H1 (cell line): ENCODE measurements around the gene NOP9. TPM values are rescaled to one million over a fixed set of nuclear protein-coding genes. Genes with fewer than 3 reads are reported as not detected.

ENCODE experiments used
- CTCF ChIA-PET: fragments of 300-600 bp; sonication (Branson Sonifier 250); formaldehyde crosslinking; loops from one replicate; lab custom pipeline; 2021; ENCODE audit not compliant: partially characterized antibody; lab: Charles Lee
- POLR2A ChIA-PET: fragments of 300-600 bp; sonication (Branson Sonifier 250); formaldehyde crosslinking; loops from one replicate; lab custom pipeline; 2021; ENCODE audit warnings: inconsistent platforms; ENCODE audit not compliant: partially characterized antibody; lab: Charles Lee
- DNase-seq, 2 experiments: peaks; one replicate each; pipeline versions ENCODE4 v3.0.0 to v3.0.0-alpha.2; 2010 to 2022; ENCODE audit warnings: low spot score in 2 of 2, low read depth in 1 of 2, mixed read lengths in 1 of 2
- FAIRE-seq: peaks from 2 replicates; lab custom pipeline; 2011; peaks lifted over from hg19 to GRCh38; lab: Jason Lieb, UNC
- H2AFZ ChIP-seq: 2 replicates; pipeline ENCODE4 v1.8.1; 2012; ENCODE audit warnings: low read length, inconsistent platforms
- H2AK5ac ChIP-seq: 2 replicates; pipeline ENCODE4 v1.6.1; 2013; ENCODE audit warnings: low read depth, low read length
- H2BK120ac ChIP-seq: replicated peaks from 2 replicates; pipeline ENCODE3; 2013; ENCODE audit warnings: low read depth, low read length, inconsistent platforms
- H2BK12ac ChIP-seq: 2 replicates; pipeline ENCODE4 v1.6.1; 2013; ENCODE audit warnings: low read depth, low read length
- H2BK15ac ChIP-seq: 2 replicates; pipeline ENCODE4 v1.6.1; 2013; ENCODE audit warnings: low read length
- H2BK20ac ChIP-seq: 2 replicates; pipeline ENCODE4 v1.6.1; 2013; ENCODE audit warnings: low read length
- H2BK5ac ChIP-seq: 2 replicates; pipeline ENCODE4 v1.6.1; 2013; ENCODE audit warnings: low read depth, low read length
- H3K14ac ChIP-seq: 2 replicates; pipeline ENCODE4 v1.6.1; 2013; ENCODE audit warnings: inconsistent platforms; ENCODE audit not compliant: insufficient read length
- H3K18ac ChIP-seq: 2 replicates; pipeline ENCODE4 v1.6.1; 2013; ENCODE audit warnings: low read length; ENCODE audit errors: extremely low read depth
- H3K23ac ChIP-seq: 2 replicates; pipeline ENCODE4 v1.6.1; 2013; ENCODE audit warnings: inconsistent platforms; ENCODE audit not compliant: insufficient read length
- H3K23me2 ChIP-seq: 2 replicates; pipeline ENCODE4 v1.6.1; 2013; ENCODE audit warnings: low read depth, low read length
- H3K27ac ChIP-seq: 2 replicates; pipeline ENCODE4 v1.6.1; 2011; ENCODE audit warnings: low read depth, low read length, inconsistent platforms
- H3K27me3 ChIP-seq, 4 experiments: replicated peaks in 1 of 4; 1 replicate in 1 of 4; 2 replicates in 3 of 4; pipeline versions ENCODE4 v1.6.1 to v1.8.1; 2011 to 2013; ENCODE audit warnings: low read length in 3 of 4, mild to moderate bottlenecking in 3 of 4, inconsistent platforms in 2 of 4, mixed read lengths in 2 of 4, moderate library complexity in 1 of 4; ENCODE audit not compliant: control insufficient read depth in 3 of 4, insufficient read depth in 3 of 4; ENCODE audit errors: extremely low read depth in 1 of 4
- H3K36me3 ChIP-seq, 4 experiments: 2 replicates each; pipeline versions ENCODE4 v1.6.1 to v1.8.1; 2011 to 2013; ENCODE audit warnings: mild to moderate bottlenecking in 4 of 4, low read length in 3 of 4, moderate library complexity in 2 of 4, control low read depth in 1 of 4, inconsistent platforms in 1 of 4; ENCODE audit not compliant: insufficient read depth in 4 of 4, control insufficient read depth in 2 of 4
- H3K4ac ChIP-seq: replicated peaks from 2 replicates; pipeline ENCODE3; 2013; ENCODE audit warnings: low read length, low read depth, mixed read lengths, inconsistent platforms; ENCODE audit not compliant: insufficient read length
- H3K4me1 ChIP-seq, 4 experiments: replicated peaks in 1 of 4; 1 replicate in 1 of 4; 2 replicates in 3 of 4; pipeline versions ENCODE4 v1.6.1 to v1.8.1; 2011 to 2013; ENCODE audit warnings: low read length in 3 of 4, inconsistent platforms in 2 of 4, mixed read lengths in 1 of 4; ENCODE audit not compliant: insufficient read depth in 4 of 4, control insufficient read depth in 3 of 4
- H3K4me2 ChIP-seq, 2 experiments: 2 replicates each; pipeline versions ENCODE4 v1.6.1 to v1.8.1; 2011 to 2013; ENCODE audit warnings: low read depth in 2 of 2, low read length in 2 of 2, control low read depth in 1 of 2, inconsistent platforms in 1 of 2, mild to moderate bottlenecking in 1 of 2; ENCODE audit not compliant: insufficient read depth in 1 of 2
- H3K4me3 ChIP-seq, 4 experiments: fragments of 200-600, 300-600 bp in 1 of 4; sonication (generic), shearing (Covaris generic), sonication (Bioruptor Twin) in 1 of 4; 2 replicates each; pipeline versions ENCODE4 v1.5.1 to v1.8.1; 2011 to 2016; ENCODE audit warnings: low read length in 4 of 4, low read depth in 3 of 4, control low read depth in 2 of 4, inconsistent platforms in 2 of 4, mild to moderate bottlenecking in 2 of 4, mixed read lengths in 1 of 4, moderate library complexity in 1 of 4; ENCODE audit not compliant: insufficient read depth in 2 of 4; ENCODE audit errors: extremely low read depth in 1 of 4
- H3K56ac ChIP-seq: replicated peaks from 2 replicates; pipeline ENCODE3; 2013; ENCODE audit warnings: low read depth, mild to moderate bottlenecking, mixed read lengths, low read length, inconsistent platforms; ENCODE audit not compliant: insufficient read length
- H3K79me1 ChIP-seq: 2 replicates; pipeline ENCODE4 v1.6.1; 2013; ENCODE audit warnings: low read depth, low read length, control low read depth
- H3K79me2 ChIP-seq, 2 experiments: 2 replicates each; pipeline versions ENCODE4 v1.6.1 to v1.8.1; 2012 to 2013; ENCODE audit warnings: low read length in 2 of 2, mild to moderate bottlenecking in 2 of 2, inconsistent platforms in 1 of 2; ENCODE audit not compliant: insufficient read depth in 2 of 2, control insufficient read depth in 1 of 2
- H3K9ac ChIP-seq, 4 experiments: replicated peaks in 1 of 4; 1 replicate in 1 of 4; 2 replicates in 3 of 4; pipeline versions ENCODE4 v1.6.1 to v1.8.1; 2011 to 2013; ENCODE audit warnings: low read depth in 3 of 4, low read length in 3 of 4, control low read depth in 2 of 4, mild to moderate bottlenecking in 2 of 4, moderate library complexity in 2 of 4, inconsistent platforms in 1 of 4; ENCODE audit errors: extremely low read depth in 1 of 4
- H3K9me3 ChIP-seq, 2 experiments: 2 replicates each; pipeline versions ENCODE4 v1.6.1 to v1.8.1; 2012 to 2013; ENCODE audit warnings: mild to moderate bottlenecking in 2 of 2, moderate library complexity in 2 of 2, control low read depth in 1 of 2, inconsistent platforms in 1 of 2, low read depth in 1 of 2, low read length in 1 of 2, mixed read lengths in 1 of 2; ENCODE audit not compliant: insufficient read depth in 2 of 2
- H4K20me1 ChIP-seq, 2 experiments: replicated peaks in 1 of 2; 2 replicates each; pipeline versions ENCODE3 to v1.8.1; 2011 to 2013; ENCODE audit warnings: inconsistent platforms in 2 of 2, low read length in 2 of 2, mild to moderate bottlenecking in 1 of 2; ENCODE audit not compliant: insufficient read depth in 2 of 2, control insufficient read depth in 1 of 2
- H4K5ac ChIP-seq: 2 replicates; pipeline ENCODE4 v1.6.1; 2013; ENCODE audit warnings: low read length, low read depth, mixed read lengths, inconsistent platforms; ENCODE audit not compliant: insufficient read length
- H4K8ac ChIP-seq: 2 replicates; pipeline ENCODE4 v1.8.0; 2013; ENCODE audit warnings: mild to moderate bottlenecking, moderate library complexity, low read length, inconsistent platforms; ENCODE audit not compliant: insufficient read depth; ENCODE audit errors: extremely low read depth
- H4K91ac ChIP-seq: replicated peaks from 2 replicates; pipeline ENCODE3; 2013; ENCODE audit warnings: low read length, mixed read lengths, inconsistent platforms; ENCODE audit not compliant: insufficient read length
- ATF2 ChIP-seq: IDR thresholded peaks from 2 replicates; pipeline ENCODE4 v1.6.1; 2012; ENCODE audit warnings: low read length, inconsistent platforms
- E2F6 ChIP-seq: IDR thresholded peaks from 2 replicates; pipeline ENCODE4 v1.6.1; 2012; ENCODE audit warnings: inconsistent platforms
- JUND ChIP-seq: IDR thresholded peaks from 2 replicates; pipeline ENCODE4 v1.6.1; 2011; ENCODE audit warnings: mild to moderate bottlenecking, improper control_type of control experiment, low read length
- RFX5 ChIP-seq: IDR thresholded peaks from 2 replicates; pipeline ENCODE4 v1.6.1; 2011; ENCODE audit warnings: low read depth, low read length, improper control_type of control experiment, borderline replicate concordance
- SIRT6 ChIP-seq: IDR thresholded peaks from one replicate; pipeline ENCODE4 v1.7.1; 2012; ENCODE audit warnings: low read length, inconsistent platforms
- SP4 ChIP-seq: IDR thresholded peaks from 2 replicates; pipeline ENCODE4 v1.6.1; 2012; ENCODE audit warnings: low read length, inconsistent platforms
- TCF12 ChIP-seq: IDR thresholded peaks from 2 replicates; pipeline ENCODE4 v1.6.1; 2011; ENCODE audit warnings: low read depth, mild to moderate bottlenecking, low read length
- USF2 ChIP-seq: IDR thresholded peaks from 2 replicates; pipeline ENCODE4 v1.6.1; 2011; ENCODE audit warnings: low read length, improper control_type of control experiment
- WGBS, 2 experiments: shearing (Covaris generic) in 1 of 2; methylation state at CpG; one replicate each; pipeline versions ENCODE4 v1.1.6 to v1.1.7; 2013 to 2015; ENCODE audit warnings: low lambda C conversion rate in 2 of 2, mixed read lengths in 2 of 2, inconsistent platforms in 1 of 2, low coverage in 1 of 2, missing lambda C conversion rate in 1 of 2; ENCODE audit not compliant: insufficient replicate concordance in 2 of 2, insufficient coverage in 1 of 2, insufficient read length in 1 of 2; ENCODE audit errors: extremely low coverage in 1 of 2, missing lambda C conversion rate in 1 of 2; 5-methylcytosine and 5-hydroxymethylcytosine counted together
- polyA plus RNA-seq, 7 experiments: library from polyadenylated mRNA; depleted of rRNA in 3 of 7; stranded (reverse) in 5 of 7; unstranded in 2 of 7; fragments of >200 nt in 5 of 7; fragments of 200-250 nt in 2 of 7; gene quantifications; 1 replicate in 5 of 7; 2 replicates in 1 of 7; 4 replicates in 1 of 7; pipeline versions ENCODE4 v1.2.1 to v1.2.3, GENCODE V29; 2011 to 2013; ENCODE audit warnings: missing spikeins in 2 of 7, mixed read lengths in 2 of 7
- total RNA-seq: library from RNA; stranded (reverse); fragmentation: NEBNext Ultra II Directional; extraction: Animal tissue kit (Norgen Biotek cat#: 25700); gene quantifications from 2 replicates; pipeline ENCODE4 v1.2.1, GENCODE V29; 2021

Gene NOP9
- total and polyA plus RNA-seq, 2 of the 8 experiments (the other 6 are each of a cell fraction or from before 2014, with no cell fraction given): 17.8 to 34.8 TPM

- no peak within 1 kb of the TSS for H4K8ac ChIP-seq
- H3K4me2 ChIP-seq: no peak within 1 kb of the TSS
- H3K18ac ChIP-seq: no peak within 1 kb of the TSS
- H3K27me3 ChIP-seq: no peaks in the 10 kb centered on the region
- H3K4ac ChIP-seq: no peak within 1 kb of the TSS
- CTCF ChIA-PET: interaction anchor here (1.1 to 15.8 kb wide), 17 partner anchors 7 to 126 kb away, joined by 4 to 173 read pairs (median 24); partner anchors contain the start of genes ADCY4, CBLN3, DHRS1 and KHNYN
- H3K23ac ChIP-seq: no peak within 1 kb of the TSS
- no peak within 1 kb of the TSS for H3K14ac ChIP-seq
- H3K9me3 ChIP-seq: no peaks in the 10 kb centered on the region
- 87% methylated on average over 5 of the region's 5 CpGs; no CpG with 5 or more reads in 1 of the 2 experiments for WGBS, 2 experiments
- H4K91ac ChIP-seq: no peak within 1 kb of the TSS
- no peak within 1 kb of the TSS for H3K4me3 ChIP-seq
- no peak within 1 kb of the TSS for H4K5ac ChIP-seq
- H2BK12ac ChIP-seq: no peak within 1 kb of the TSS
- no peak within 1 kb of the TSS for H2BK5ac ChIP-seq
- no peak within 1 kb of the TSS for H3K9ac ChIP-seq
- TF ChIP-seq JUND: no peak
- no peak for TF ChIP-seq SIRT6
- no peak for TF ChIP-seq ATF2
- no peak for TF ChIP-seq E2F6
- no peak for TF ChIP-seq USF2
- TF ChIP-seq TCF12: no peak
- no peak for TF ChIP-seq SP4
- no peak for TF ChIP-seq RFX5
- TF ChIP-seq, all 59 proteins: peak for 0
- Histone ChIP-seq H3K36me3 (peaks cover 9 to 21% (median 14%) of the 10 kb centered on the region in 4 experiments; a peak in 5 of 8 replicates), H4K20me1 (peaks cover 2 to 8% of the 10 kb centered on the region in 2 experiments), H3K79me1 (no peaks in the 10 kb centered on the region), H3K27ac (no peak within 1 kb of the TSS), H2BK20ac (no peak within 1 kb of the TSS), H3K79me2 (no peaks in the 10 kb centered on the region), H3K4me1 (no peaks in the 10 kb centered on the region), H2BK15ac (no peak within 1 kb of the TSS), H2AK5ac (no peak within 1 kb of the TSS), H2BK120ac (no peak within 1 kb of the TSS), H2AFZ (no peak within 1 kb of the TSS), H3K56ac (no peak within 1 kb of the TSS), H3K23me2 (peaks cover 1% of the 10 kb centered on the region; the same call in 1 of the 2 replicates)
- POLR2A ChIA-PET: interaction anchor here (1.0 to 5.1 kb wide), 5 partner anchors 9 to 131 kb away, joined by 3 to 35 read pairs (median 6); partner anchors contain the start of genes DHRS1 and NOP9
- no peak for DNase-seq
- FAIRE-seq: no peak
Observed at GRCh38 chr14:24309538-24310264, 10.1 kb downstream of the NOP9 start, which contains the start of gene LTB4R2. Gene LTB4R2, plus strand, starts transcription at chr14:24310140. Its CDS starts 525 bp downstream, at chr14:24310665.
